HepG2 (cell line): ENCODE results near the gene CPB1. TPM values are rescaled to one million over a fixed set of nuclear protein-coding genes. Genes with fewer than 3 reads are reported as not detected.

Source experiments
- DR1 ChIP-seq: sonication (generic); formaldehyde crosslinking; IDR thresholded peaks from 2 replicates; pipeline ENCODE4 v1.8.0; 2021; ENCODE audit warnings: mild to moderate bottlenecking, missing genetic modification reagents, inconsistent platforms
- FOSL2 ChIP-seq: sonication (generic); formaldehyde crosslinking; IDR thresholded peaks from 2 replicates; pipeline ENCODE4 v1.4.0; 2020; ENCODE audit warnings: missing genetic modification reagents
- RFX3 ChIP-seq: IDR thresholded peaks from 2 replicates; pipeline ENCODE4 v1.6.1; 2016; ENCODE audit warnings: missing biosample characterization, missing genetic modification reagents
- TBX3 ChIP-seq: fragments of 450-650 bp; IDR thresholded peaks from 2 replicates; pipeline ENCODE4 v1.6.1; 2017; ENCODE audit warnings: antibody characterized with exemption, mild to moderate bottlenecking, inconsistent platforms, borderline replicate concordance
- ZBTB38 ChIP-seq: sonication (generic); formaldehyde crosslinking; IDR thresholded peaks from 2 replicates; pipeline ENCODE4 v1.5.1; 2020; ENCODE audit warnings: mild to moderate bottlenecking, missing genetic modification reagents
- polyA plus RNA-seq, 8 experiments: library from polyadenylated mRNA; depleted of rRNA in 3 of 8; stranded (reverse) in 7 of 8; unstranded in 1 of 8; fragments of >200 nt; fragmentation: Illumina TruSeq in 4 of 8; extraction: Trizol in 4 of 8; gene quantifications; 2 replicates each; pipeline versions ENCODE4 v1.2.1 to v1.2.3, GENCODE V29; 2011 to 2016; ENCODE audit warnings: low read depth in 4 of 8, missing spikeins in 1 of 8, mixed read lengths in 1 of 8; ENCODE audit not compliant: insufficient read depth in 1 of 8
- total RNA-seq, 5 experiments: library from RNA; depleted of rRNA; stranded (reverse); fragments of >200 nt; fragmentation: Illumina TruSeq; extraction: Trizol; gene quantifications; 2 replicates each; pipeline ENCODE4 v1.2.3, GENCODE V29; 2016; ENCODE audit warnings: low read depth in 1 of 5
- TF ChIP-seq, protein P1 (sequence below): sonication (generic); formaldehyde crosslinking; IDR thresholded peaks from 2 replicates; pipeline ENCODE4 v1.4.0; 2020; ENCODE audit warnings: missing genetic modification reagents
- TF ChIP-seq, protein P2 (sequence below): sonication (generic); formaldehyde crosslinking; IDR thresholded peaks from 2 replicates; pipeline ENCODE4 v1.5.1; 2020; ENCODE audit warnings: mild to moderate bottlenecking, missing genetic modification reagents

Gene CPB1
- total and polyA plus RNA-seq, 2 of the 13 experiments (the other 11 are each of a cell fraction or from before 2014, with no cell fraction given) = not detected

DNA sequence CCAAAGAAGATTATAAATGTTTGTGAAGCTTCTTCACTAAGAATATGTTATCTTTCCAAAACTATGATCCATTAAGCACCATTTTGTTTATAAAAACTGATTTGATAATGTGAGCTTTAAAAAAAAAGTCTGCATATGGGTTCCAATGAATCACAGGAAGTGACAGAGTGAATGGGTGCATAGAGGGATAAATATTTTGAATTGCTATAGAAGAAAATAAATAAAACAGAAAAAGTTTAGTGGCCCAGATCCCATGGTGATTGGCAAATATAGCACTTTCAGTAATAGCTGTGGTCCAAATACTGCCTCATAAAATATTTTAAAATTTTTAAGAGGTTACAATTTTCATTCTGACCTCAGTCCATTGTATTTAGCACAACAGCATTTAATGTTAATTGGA, 56.6 kb downstream of the CPB1 start (continued):
- TF ChIP-seq, protein P1, sequence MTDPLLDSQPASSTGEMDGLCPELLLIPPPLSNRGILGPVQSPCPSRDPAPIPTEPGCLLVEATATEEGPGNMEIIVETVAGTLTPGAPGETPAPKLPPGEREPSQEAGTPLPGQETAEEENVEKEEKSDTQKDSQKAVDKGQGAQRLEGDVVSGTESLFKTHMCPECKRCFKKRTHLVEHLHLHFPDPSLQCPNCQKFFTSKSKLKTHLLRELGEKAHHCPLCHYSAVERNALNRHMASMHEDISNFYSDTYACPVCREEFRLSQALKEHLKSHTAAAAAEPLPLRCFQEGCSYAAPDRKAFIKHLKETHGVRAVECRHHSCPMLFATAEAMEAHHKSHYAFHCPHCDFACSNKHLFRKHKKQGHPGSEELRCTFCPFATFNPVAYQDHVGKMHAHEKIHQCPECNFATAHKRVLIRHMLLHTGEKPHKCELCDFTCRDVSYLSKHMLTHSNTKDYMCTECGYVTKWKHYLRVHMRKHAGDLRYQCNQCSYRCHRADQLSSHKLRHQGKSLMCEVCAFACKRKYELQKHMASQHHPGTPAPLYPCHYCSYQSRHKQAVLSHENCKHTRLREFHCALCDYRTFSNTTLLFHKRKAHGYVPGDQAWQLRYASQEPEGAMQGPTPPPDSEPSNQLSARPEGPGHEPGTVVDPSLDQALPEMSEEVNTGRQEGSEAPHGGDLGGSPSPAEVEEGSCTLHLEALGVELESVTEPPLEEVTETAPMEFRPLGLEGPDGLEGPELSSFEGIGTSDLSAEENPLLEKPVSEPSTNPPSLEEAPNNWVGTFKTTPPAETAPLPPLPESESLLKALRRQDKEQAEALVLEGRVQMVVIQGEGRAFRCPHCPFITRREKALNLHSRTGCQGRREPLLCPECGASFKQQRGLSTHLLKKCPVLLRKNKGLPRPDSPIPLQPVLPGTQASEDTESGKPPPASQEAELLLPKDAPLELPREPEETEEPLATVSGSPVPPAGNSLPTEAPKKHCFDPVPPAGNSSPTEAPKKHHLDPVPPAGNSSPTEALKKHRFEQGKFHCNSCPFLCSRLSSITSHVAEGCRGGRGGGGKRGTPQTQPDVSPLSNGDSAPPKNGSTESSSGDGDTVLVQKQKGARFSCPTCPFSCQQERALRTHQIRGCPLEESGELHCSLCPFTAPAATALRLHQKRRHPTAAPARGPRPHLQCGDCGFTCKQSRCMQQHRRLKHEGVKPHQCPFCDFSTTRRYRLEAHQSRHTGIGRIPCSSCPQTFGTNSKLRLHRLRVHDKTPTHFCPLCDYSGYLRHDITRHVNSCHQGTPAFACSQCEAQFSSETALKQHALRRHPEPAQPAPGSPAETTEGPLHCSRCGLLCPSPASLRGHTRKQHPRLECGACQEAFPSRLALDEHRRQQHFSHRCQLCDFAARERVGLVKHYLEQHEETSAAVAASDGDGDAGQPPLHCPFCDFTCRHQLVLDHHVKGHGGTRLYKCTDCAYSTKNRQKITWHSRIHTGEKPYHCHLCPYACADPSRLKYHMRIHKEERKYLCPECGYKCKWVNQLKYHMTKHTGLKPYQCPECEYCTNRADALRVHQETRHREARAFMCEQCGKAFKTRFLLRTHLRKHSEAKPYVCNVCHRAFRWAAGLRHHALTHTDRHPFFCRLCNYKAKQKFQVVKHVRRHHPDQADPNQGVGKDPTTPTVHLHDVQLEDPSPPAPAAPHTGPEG = no peak
- no peak for TF ChIP-seq RFX3
- TF ChIP-seq DR1 (CRISPR knock-in tag) = no peak
- TF ChIP-seq FOSL2 (CRISPR knock-in tag) = no peak
- TF ChIP-seq TBX3 = no peak
- TF ChIP-seq, protein P2, sequence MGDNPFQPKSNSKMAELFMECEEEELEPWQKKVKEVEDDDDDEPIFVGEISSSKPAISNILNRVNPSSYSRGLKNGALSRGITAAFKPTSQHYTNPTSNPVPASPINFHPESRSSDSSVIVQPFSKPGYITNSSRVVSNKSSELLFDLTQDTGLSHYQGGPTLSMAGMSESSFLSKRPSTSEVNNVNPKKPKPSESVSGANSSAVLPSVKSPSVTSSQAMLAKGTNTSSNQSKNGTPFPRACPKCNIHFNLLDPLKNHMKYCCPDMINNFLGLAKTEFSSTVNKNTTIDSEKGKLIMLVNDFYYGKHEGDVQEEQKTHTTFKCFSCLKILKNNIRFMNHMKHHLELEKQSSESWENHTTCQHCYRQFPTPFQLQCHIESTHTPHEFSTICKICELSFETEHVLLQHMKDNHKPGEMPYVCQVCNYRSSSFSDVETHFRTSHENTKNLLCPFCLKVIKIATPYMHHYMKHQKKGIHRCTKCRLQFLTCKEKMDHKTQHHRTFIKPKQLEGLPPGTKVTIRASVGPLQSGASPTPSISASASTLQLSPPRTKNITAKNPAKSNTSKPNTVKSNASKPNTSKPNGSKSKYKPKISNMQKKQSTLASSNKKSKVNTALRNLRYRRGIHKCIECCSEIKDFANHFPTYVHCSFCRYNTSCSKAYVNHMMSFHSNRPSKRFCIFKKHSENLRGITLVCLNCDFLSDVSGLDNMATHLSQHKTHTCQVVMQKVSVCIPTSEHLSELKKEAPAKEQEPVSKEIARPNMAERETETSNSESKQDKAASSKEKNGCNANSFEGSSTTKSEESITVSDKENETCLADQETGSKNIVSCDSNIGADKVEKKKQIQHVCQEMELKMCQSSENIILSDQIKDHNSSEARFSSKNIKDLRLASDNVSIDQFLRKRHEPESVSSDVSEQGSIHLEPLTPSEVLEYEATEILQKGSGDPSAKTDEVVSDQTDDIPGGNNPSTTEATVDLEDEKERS (CRISPR knock-in tag) = no peak
- no peak for TF ChIP-seq ZBTB38 (CRISPR knock-in tag)
